ENCODE data around the gene UNC79.

UNC79 gene

GRCh38 chr14:93720076-93720815 is 289.5 kb downstream of the UNC79 start:
- H2AFZ ChIP-seq (ENCODE audit: low read depth, low read length, severe bottlenecking) = no peak overlapping the region
- H3K27ac ChIP-seq (ENCODE audit: low read depth, low read length) = no peak overlapping the region
- H3K36me3 ChIP-seq (ENCODE audit: low read length) = no peaks in the 10 kb centered on the region
- H4K20me1 ChIP-seq (ENCODE audit: low read depth, low read length) = no peaks in the 10 kb centered on the region
- H3K4me3 ChIP-seq (ENCODE audit: insufficient read depth, low read length, poor library complexity, severe bottlenecking) = no peak overlapping the region
- H3K79me2 ChIP-seq (ENCODE audit: insufficient read depth, low read length) = no peaks in the 10 kb centered on the region
- no peak overlapping the region for H3K4me2 ChIP-seq (ENCODE audit: low read depth, low read length, poor library complexity, severe bottlenecking)
- no peaks in the 10 kb centered on the region for H3K9me2 ChIP-seq (replicated peaks; ENCODE audit: insufficient read depth, low read length)
- H3K27me3 ChIP-seq (ENCODE audit: low read length) = no peaks in the 10 kb centered on the region
- H3K9me3 ChIP-seq (ENCODE audit: insufficient read depth, low read length) = no peaks in the 10 kb centered on the region
- H3K9ac ChIP-seq (ENCODE audit: low read length) = no peak overlapping the region
- TF ChIP-seq CTCF (IDR thresholded peaks at IDR 0.05; ENCODE audit: insufficient read depth, low read length, poor library complexity, severe bottlenecking) (no peak), EZH2phosphoT487 (conservative IDR thresholded peaks at IDR 0.05; ENCODE audit: low read length) (no peak)
- no peaks in the 10 kb centered on the region for H3F3A ChIP-seq (ENCODE audit: insufficient read depth)

GRCh38 chr14:93720981-93721483 is 290.3 kb downstream of the UNC79 start:
- no peaks in the 10 kb centered on the region for H3K27me3 ChIP-seq (ENCODE audit: low read length)
- no peak overlapping the region for H3K27ac ChIP-seq (ENCODE audit: low read depth, low read length)
- H3K9me3 ChIP-seq (ENCODE audit: insufficient read depth, low read length) = no peaks in the 10 kb centered on the region
- no peaks in the 10 kb centered on the region for H3K79me2 ChIP-seq (ENCODE audit: insufficient read depth, low read length)
- H2AFZ ChIP-seq (ENCODE audit: low read depth, low read length, severe bottlenecking) = no peak overlapping the region
- H3K9ac ChIP-seq (ENCODE audit: low read length) = no peak overlapping the region
- no peak overlapping the region for H3K4me3 ChIP-seq (ENCODE audit: insufficient read depth, low read length, poor library complexity, severe bottlenecking)
- TF ChIP-seq CTCF (IDR thresholded peaks at IDR 0.05; ENCODE audit: insufficient read depth, low read length, poor library complexity, severe bottlenecking) (no peak), EZH2phosphoT487 (conservative IDR thresholded peaks at IDR 0.05; ENCODE audit: low read length) (no peak)
- no peaks in the 10 kb centered on the region for H3K9me2 ChIP-seq (replicated peaks; ENCODE audit: insufficient read depth, low read length)
- H3K4me2 ChIP-seq (ENCODE audit: low read depth, low read length, poor library complexity, severe bottlenecking) = no peak overlapping the region
- H4K20me1 ChIP-seq (ENCODE audit: low read depth, low read length) = no peaks in the 10 kb centered on the region
- no peaks in the 10 kb centered on the region for H3K36me3 ChIP-seq (ENCODE audit: low read length)
- no peaks in the 10 kb centered on the region for H3F3A ChIP-seq (ENCODE audit: insufficient read depth)

GRCh38 chr14:93723001-93723400 is 292.3 kb downstream of the UNC79 start:
- Histone ChIP-seq H3F3A (ENCODE audit: insufficient read depth) (no peaks in the 10 kb centered on the region), H3K9me3 (ENCODE audit: insufficient read depth, low read length) (no peaks in the 10 kb centered on the region), H3K27me3 (ENCODE audit: low read length) (no peaks in the 10 kb centered on the region), H3K4me2 (ENCODE audit: low read depth, low read length, poor library complexity, severe bottlenecking) (no peak overlapping the region), H3K9ac (ENCODE audit: low read length) (no peak overlapping the region), H4K20me1 (ENCODE audit: low read depth, low read length) (no peaks in the 10 kb centered on the region), H3K4me3 (ENCODE audit: insufficient read depth, low read length, poor library complexity, severe bottlenecking) (no peak overlapping the region), H2AFZ (ENCODE audit: low read depth, low read length, severe bottlenecking) (no peak overlapping the region), H3K79me2 (ENCODE audit: insufficient read depth, low read length) (no peaks in the 10 kb centered on the region), H3K9me2 (replicated peaks; ENCODE audit: insufficient read depth, low read length) (no peaks in the 10 kb centered on the region), H3K36me3 (ENCODE audit: low read length) (no peaks in the 10 kb centered on the region), H3K27ac (ENCODE audit: low read depth, low read length) (no peak overlapping the region)
- TF ChIP-seq EZH2phosphoT487 (conservative IDR thresholded peaks at IDR 0.05; ENCODE audit: low read length) (no peak), CTCF (IDR thresholded peaks at IDR 0.05; ENCODE audit: insufficient read depth, low read length, poor library complexity, severe bottlenecking) (no peak)
